H1 (cell line): ENCODE measurements around the gene PTPRH. TPM values are rescaled to one million over a fixed set of nuclear protein-coding genes. Genes with fewer than 3 reads are reported as not detected.

Source experiments
- CTCF ChIA-PET: fragments of 300-600 bp; sonication (Branson Sonifier 250); formaldehyde crosslinking; loops from one replicate; lab custom pipeline; 2021; ENCODE audit not compliant: partially characterized antibody; lab: Charles Lee
- POLR2A ChIA-PET: fragments of 300-600 bp; sonication (Branson Sonifier 250); formaldehyde crosslinking; loops from one replicate; lab custom pipeline; 2021; ENCODE audit warnings: inconsistent platforms; ENCODE audit not compliant: partially characterized antibody; lab: Charles Lee
- DNase-seq, 2 experiments: peaks; one replicate each; pipeline versions ENCODE4 v3.0.0 to v3.0.0-alpha.2; 2010 to 2022; ENCODE audit warnings: low spot score in 2 of 2, low read depth in 1 of 2, mixed read lengths in 1 of 2
- FAIRE-seq: peaks from 2 replicates; lab custom pipeline; 2011; peaks lifted over from hg19 to GRCh38; lab: Jason Lieb, UNC
- H2AFZ ChIP-seq: 2 replicates; pipeline ENCODE4 v1.8.1; 2012; ENCODE audit warnings: low read length, inconsistent platforms
- H2AK5ac ChIP-seq: 2 replicates; pipeline ENCODE4 v1.6.1; 2013; ENCODE audit warnings: low read depth, low read length
- H2BK120ac ChIP-seq: replicated peaks from 2 replicates; pipeline ENCODE3; 2013; ENCODE audit warnings: low read depth, low read length, inconsistent platforms
- H2BK12ac ChIP-seq: 2 replicates; pipeline ENCODE4 v1.6.1; 2013; ENCODE audit warnings: low read depth, low read length
- H2BK15ac ChIP-seq: 2 replicates; pipeline ENCODE4 v1.6.1; 2013; ENCODE audit warnings: low read length
- H2BK20ac ChIP-seq: 2 replicates; pipeline ENCODE4 v1.6.1; 2013; ENCODE audit warnings: low read length
- H2BK5ac ChIP-seq: 2 replicates; pipeline ENCODE4 v1.6.1; 2013; ENCODE audit warnings: low read depth, low read length
- H3K14ac ChIP-seq: 2 replicates; pipeline ENCODE4 v1.6.1; 2013; ENCODE audit warnings: inconsistent platforms; ENCODE audit not compliant: insufficient read length
- H3K18ac ChIP-seq: 2 replicates; pipeline ENCODE4 v1.6.1; 2013; ENCODE audit warnings: low read length; ENCODE audit errors: extremely low read depth
- H3K23ac ChIP-seq: 2 replicates; pipeline ENCODE4 v1.6.1; 2013; ENCODE audit warnings: inconsistent platforms; ENCODE audit not compliant: insufficient read length
- H3K23me2 ChIP-seq: 2 replicates; pipeline ENCODE4 v1.6.1; 2013; ENCODE audit warnings: low read depth, low read length
- H3K27ac ChIP-seq: 2 replicates; pipeline ENCODE4 v1.6.1; 2011; ENCODE audit warnings: low read depth, low read length, inconsistent platforms
- H3K27me3 ChIP-seq, 4 experiments: replicated peaks in 1 of 4; 1 replicate in 1 of 4; 2 replicates in 3 of 4; pipeline versions ENCODE4 v1.6.1 to v1.8.1; 2011 to 2013; ENCODE audit warnings: low read length in 3 of 4, mild to moderate bottlenecking in 3 of 4, inconsistent platforms in 2 of 4, mixed read lengths in 2 of 4, moderate library complexity in 1 of 4; ENCODE audit not compliant: control insufficient read depth in 3 of 4, insufficient read depth in 3 of 4; ENCODE audit errors: extremely low read depth in 1 of 4
- H3K36me3 ChIP-seq, 4 experiments: 2 replicates each; pipeline versions ENCODE4 v1.6.1 to v1.8.1; 2011 to 2013; ENCODE audit warnings: mild to moderate bottlenecking in 4 of 4, low read length in 3 of 4, moderate library complexity in 2 of 4, control low read depth in 1 of 4, inconsistent platforms in 1 of 4; ENCODE audit not compliant: insufficient read depth in 4 of 4, control insufficient read depth in 2 of 4
- H3K4ac ChIP-seq: replicated peaks from 2 replicates; pipeline ENCODE3; 2013; ENCODE audit warnings: low read length, low read depth, mixed read lengths, inconsistent platforms; ENCODE audit not compliant: insufficient read length
- H3K4me1 ChIP-seq, 4 experiments: replicated peaks in 1 of 4; 1 replicate in 1 of 4; 2 replicates in 3 of 4; pipeline versions ENCODE4 v1.6.1 to v1.8.1; 2011 to 2013; ENCODE audit warnings: low read length in 3 of 4, inconsistent platforms in 2 of 4, mixed read lengths in 1 of 4; ENCODE audit not compliant: insufficient read depth in 4 of 4, control insufficient read depth in 3 of 4
- H3K4me2 ChIP-seq, 2 experiments: 2 replicates each; pipeline versions ENCODE4 v1.6.1 to v1.8.1; 2011 to 2013; ENCODE audit warnings: low read depth in 2 of 2, low read length in 2 of 2, control low read depth in 1 of 2, inconsistent platforms in 1 of 2, mild to moderate bottlenecking in 1 of 2; ENCODE audit not compliant: insufficient read depth in 1 of 2
- H3K4me3 ChIP-seq, 4 experiments: fragments of 200-600, 300-600 bp in 1 of 4; sonication (generic), shearing (Covaris generic), sonication (Bioruptor Twin) in 1 of 4; 2 replicates each; pipeline versions ENCODE4 v1.5.1 to v1.8.1; 2011 to 2016; ENCODE audit warnings: low read length in 4 of 4, low read depth in 3 of 4, control low read depth in 2 of 4, inconsistent platforms in 2 of 4, mild to moderate bottlenecking in 2 of 4, mixed read lengths in 1 of 4, moderate library complexity in 1 of 4; ENCODE audit not compliant: insufficient read depth in 2 of 4; ENCODE audit errors: extremely low read depth in 1 of 4
- H3K56ac ChIP-seq: replicated peaks from 2 replicates; pipeline ENCODE3; 2013; ENCODE audit warnings: low read depth, mild to moderate bottlenecking, mixed read lengths, low read length, inconsistent platforms; ENCODE audit not compliant: insufficient read length
- H3K79me1 ChIP-seq: 2 replicates; pipeline ENCODE4 v1.6.1; 2013; ENCODE audit warnings: low read depth, low read length, control low read depth
- H3K79me2 ChIP-seq, 2 experiments: 2 replicates each; pipeline versions ENCODE4 v1.6.1 to v1.8.1; 2012 to 2013; ENCODE audit warnings: low read length in 2 of 2, mild to moderate bottlenecking in 2 of 2, inconsistent platforms in 1 of 2; ENCODE audit not compliant: insufficient read depth in 2 of 2, control insufficient read depth in 1 of 2
- H3K9ac ChIP-seq, 4 experiments: replicated peaks in 1 of 4; 1 replicate in 1 of 4; 2 replicates in 3 of 4; pipeline versions ENCODE4 v1.6.1 to v1.8.1; 2011 to 2013; ENCODE audit warnings: low read depth in 3 of 4, low read length in 3 of 4, control low read depth in 2 of 4, mild to moderate bottlenecking in 2 of 4, moderate library complexity in 2 of 4, inconsistent platforms in 1 of 4; ENCODE audit errors: extremely low read depth in 1 of 4
- H3K9me3 ChIP-seq, 2 experiments: 2 replicates each; pipeline versions ENCODE4 v1.6.1 to v1.8.1; 2012 to 2013; ENCODE audit warnings: mild to moderate bottlenecking in 2 of 2, moderate library complexity in 2 of 2, control low read depth in 1 of 2, inconsistent platforms in 1 of 2, low read depth in 1 of 2, low read length in 1 of 2, mixed read lengths in 1 of 2; ENCODE audit not compliant: insufficient read depth in 2 of 2
- H4K20me1 ChIP-seq, 2 experiments: replicated peaks in 1 of 2; 2 replicates each; pipeline versions ENCODE3 to v1.8.1; 2011 to 2013; ENCODE audit warnings: inconsistent platforms in 2 of 2, low read length in 2 of 2, mild to moderate bottlenecking in 1 of 2; ENCODE audit not compliant: insufficient read depth in 2 of 2, control insufficient read depth in 1 of 2
- H4K5ac ChIP-seq: 2 replicates; pipeline ENCODE4 v1.6.1; 2013; ENCODE audit warnings: low read length, low read depth, mixed read lengths, inconsistent platforms; ENCODE audit not compliant: insufficient read length
- H4K8ac ChIP-seq: 2 replicates; pipeline ENCODE4 v1.8.0; 2013; ENCODE audit warnings: mild to moderate bottlenecking, moderate library complexity, low read length, inconsistent platforms; ENCODE audit not compliant: insufficient read depth; ENCODE audit errors: extremely low read depth
- H4K91ac ChIP-seq: replicated peaks from 2 replicates; pipeline ENCODE3; 2013; ENCODE audit warnings: low read length, mixed read lengths, inconsistent platforms; ENCODE audit not compliant: insufficient read length
- ASH2L ChIP-seq: fragments of 200-600, 300-600 bp; sonication (generic); IDR thresholded peaks from one replicate; pipeline ENCODE4 v1.7.1; 2017; ENCODE audit warnings: low read length
- CBX8 ChIP-seq: fragments of 300-800, 300-1000 bp; sonication (generic); IDR thresholded peaks from 2 replicates; pipeline ENCODE4 v1.7.1; 2016; ENCODE audit warnings: low read depth, low read length, borderline replicate concordance
- HDAC6 ChIP-seq: IDR thresholded peaks from one replicate; pipeline ENCODE4 v1.7.1; 2012; ENCODE audit warnings: low read depth, mild to moderate bottlenecking, inconsistent platforms, low read length, moderate library complexity
- KDM4A ChIP-seq: IDR thresholded peaks from one replicate; pipeline ENCODE4 v1.7.1; 2012; ENCODE audit warnings: low read depth, mild to moderate bottlenecking, moderate library complexity, low read length, inconsistent platforms; ENCODE audit not compliant: severe bottlenecking
- NRF1 ChIP-seq: IDR thresholded peaks from 2 replicates; pipeline ENCODE4 v1.6.1; 2011; ENCODE audit warnings: mild to moderate bottlenecking, low read depth, low read length, improper control_type of control experiment
- RBBP5 ChIP-seq: IDR thresholded peaks from 2 replicates; pipeline ENCODE4 v1.7.1; 2012; ENCODE audit warnings: low read depth, mild to moderate bottlenecking, inconsistent platforms, low read length, moderate library complexity, borderline replicate concordance
- RFX5 ChIP-seq: IDR thresholded peaks from 2 replicates; pipeline ENCODE4 v1.6.1; 2011; ENCODE audit warnings: low read depth, low read length, improper control_type of control experiment, borderline replicate concordance
- SP1 ChIP-seq: IDR thresholded peaks from 2 replicates; pipeline ENCODE4 v1.6.1; 2011; ENCODE audit warnings: low read depth, low read length
- SP4 ChIP-seq: IDR thresholded peaks from 2 replicates; pipeline ENCODE4 v1.6.1; 2012; ENCODE audit warnings: low read length, inconsistent platforms
- WGBS, 2 experiments: shearing (Covaris generic) in 1 of 2; methylation state at CpG; one replicate each; pipeline versions ENCODE4 v1.1.6 to v1.1.7; 2013 to 2015; ENCODE audit warnings: low lambda C conversion rate in 2 of 2, mixed read lengths in 2 of 2, inconsistent platforms in 1 of 2, low coverage in 1 of 2, missing lambda C conversion rate in 1 of 2; ENCODE audit not compliant: insufficient replicate concordance in 2 of 2, insufficient coverage in 1 of 2, insufficient read length in 1 of 2; ENCODE audit errors: extremely low coverage in 1 of 2, missing lambda C conversion rate in 1 of 2; 5-methylcytosine and 5-hydroxymethylcytosine counted together
- polyA plus RNA-seq, 7 experiments: library from polyadenylated mRNA; depleted of rRNA in 3 of 7; stranded (reverse) in 5 of 7; unstranded in 2 of 7; fragments of >200 nt in 5 of 7; fragments of 200-250 nt in 2 of 7; gene quantifications; 1 replicate in 5 of 7; 2 replicates in 1 of 7; 4 replicates in 1 of 7; pipeline versions ENCODE4 v1.2.1 to v1.2.3, GENCODE V29; 2011 to 2013; ENCODE audit warnings: missing spikeins in 2 of 7, mixed read lengths in 2 of 7
- total RNA-seq: library from RNA; stranded (reverse); fragmentation: NEBNext Ultra II Directional; extraction: Animal tissue kit (Norgen Biotek cat#: 25700); gene quantifications from 2 replicates; pipeline ENCODE4 v1.2.1, GENCODE V29; 2021
- TF ChIP-seq, protein P1 (sequence below): IDR thresholded peaks from 2 replicates; pipeline ENCODE4 v1.6.1; 2011; ENCODE audit warnings: low read length, improper control_type of control experiment

PTPRH gene
- total and polyA plus RNA-seq, 2 of the 8 experiments (the other 6 are each of a cell fraction or from before 2014, with no cell fraction given) = 0.30 to 0.39 TPM

DNA sequence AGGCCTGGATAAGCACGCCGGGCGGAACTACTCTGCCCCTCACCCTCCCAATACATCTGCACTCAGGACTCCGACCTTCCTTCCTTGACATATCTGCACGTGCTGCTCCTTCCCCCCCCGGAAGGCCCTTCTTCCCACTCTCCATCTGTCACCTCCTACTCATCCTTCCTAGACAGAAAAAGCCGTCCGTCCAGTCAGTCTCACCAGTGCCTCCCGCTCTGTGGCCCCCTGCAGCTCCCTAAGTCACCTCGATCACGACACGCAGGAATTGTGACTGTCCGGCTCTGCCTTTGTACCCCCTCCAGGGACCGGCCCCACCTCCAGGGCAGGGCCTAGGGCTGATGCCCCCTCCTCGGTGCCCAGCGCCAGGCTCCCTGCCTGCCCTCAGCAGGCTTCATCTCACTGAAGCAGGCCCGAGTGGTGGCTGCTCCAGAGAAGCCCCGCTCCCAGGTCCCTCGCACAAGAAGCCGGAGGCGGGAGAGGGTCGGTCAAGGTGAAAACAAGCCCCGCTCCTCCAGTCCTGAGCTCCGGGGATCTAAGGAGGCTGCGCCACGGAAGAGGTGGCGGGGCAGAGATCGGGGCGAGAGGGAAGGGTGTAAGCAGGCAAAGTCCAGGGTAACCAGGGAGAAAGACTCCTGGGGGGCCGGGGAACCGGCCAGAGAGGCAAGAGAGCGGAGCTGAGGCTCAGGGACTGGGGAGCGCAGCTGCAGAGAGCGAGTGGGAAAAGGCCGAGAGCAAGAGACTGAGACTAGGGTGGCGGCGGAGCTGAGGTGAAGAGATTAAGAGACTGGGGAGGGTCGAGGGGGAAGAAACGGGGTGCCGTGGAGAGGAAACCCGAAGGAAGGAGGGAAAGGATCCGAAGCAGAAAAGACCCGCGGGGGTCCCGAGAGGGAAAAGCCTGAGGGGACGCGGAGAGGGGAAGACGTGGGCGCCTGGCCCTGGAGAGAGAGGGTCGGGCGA is 48.4 kb upstream of the PTPRH start:
- no peaks in the 10 kb centered on the region for H3K27me3 ChIP-seq
- H3K4ac ChIP-seq = no peak overlapping the region
- ChIA-PET CTCF (interaction anchor here (0.6 to 4.7 kb wide), 3 partner anchors 15 to 43 kb away, joined by 3 to 32 read pairs (median 3); no protein-coding TSS in a partner anchor), POLR2A (interaction anchor here (0.8 to 5.0 kb wide), 9 partner anchors 9 to 149 kb away, joined by 3 to 23 read pairs (median 3); partner anchors contain the start of genes HSPBP1 and UBE2S)
- no peak overlapping the region for H3K27ac ChIP-seq
- no peak overlapping the region for H2BK20ac ChIP-seq
- no peak overlapping the region for H4K91ac ChIP-seq
- H2BK15ac ChIP-seq = no peak overlapping the region
- H2AFZ ChIP-seq = no peak overlapping the region
- H3K79me1 ChIP-seq = peaks cover 22% of the 10 kb centered on the region
- peaks cover 31 to 36% of the 10 kb centered on the region in 2 experiments for H4K20me1 ChIP-seq
- no peak overlapping the region for H2BK120ac ChIP-seq
- H3K18ac ChIP-seq = no peak overlapping the region; the same call in 1 of the 2 replicates
- H2AK5ac ChIP-seq = no peak overlapping the region
- H3K23me2 ChIP-seq = peaks cover 13% of the 10 kb centered on the region; the same call in 1 of the 2 replicates
- no peak for FAIRE-seq
- H3K9me3 ChIP-seq = no peaks in the 10 kb centered on the region; a peak in 1 of 4 replicates
- no peaks in the 10 kb centered on the region for H3K36me3 ChIP-seq
- H2BK5ac ChIP-seq = no peak overlapping the region
- H3K23ac ChIP-seq = no peak overlapping the region
- H3K4me2 ChIP-seq = peak overlapping the region; percentile 78 to 84
- H4K8ac ChIP-seq = no peak overlapping the region; the same call in 1 of the 2 replicates
- peak in 1 of 2 experiments; percentile 59 for DNase-seq
- H2BK12ac ChIP-seq = no peak overlapping the region
- 21% methylated on average over 43 of the region's 51 CpGs; no CpG with 5 or more reads in 1 of the 2 experiments for WGBS, 2 experiments
- no peak overlapping the region for H4K5ac ChIP-seq
- no peak overlapping the region for H3K14ac ChIP-seq
- peaks cover 4 to 25% (median 16%) of the 10 kb centered on the region in 4 experiments; a peak in 6 of 7 replicates for H3K4me1 ChIP-seq
- H3K56ac ChIP-seq = no peak overlapping the region
- peak overlapping the region; percentile 79 to 89 (median 82) for H3K4me3 ChIP-seq
- peaks cover 12 to 58% of the 10 kb centered on the region in 2 experiments for H3K79me2 ChIP-seq
- H3K9ac ChIP-seq = peak overlapping the region; percentile 7 to 89 (median 20); a peak in 5 of 7 replicates
- no peak for TF ChIP-seq HDAC6
- no peak for TF ChIP-seq SP4
- TF ChIP-seq NRF1 = no peak
- TF ChIP-seq CBX8 = no peak
- TF ChIP-seq, protein P1, sequence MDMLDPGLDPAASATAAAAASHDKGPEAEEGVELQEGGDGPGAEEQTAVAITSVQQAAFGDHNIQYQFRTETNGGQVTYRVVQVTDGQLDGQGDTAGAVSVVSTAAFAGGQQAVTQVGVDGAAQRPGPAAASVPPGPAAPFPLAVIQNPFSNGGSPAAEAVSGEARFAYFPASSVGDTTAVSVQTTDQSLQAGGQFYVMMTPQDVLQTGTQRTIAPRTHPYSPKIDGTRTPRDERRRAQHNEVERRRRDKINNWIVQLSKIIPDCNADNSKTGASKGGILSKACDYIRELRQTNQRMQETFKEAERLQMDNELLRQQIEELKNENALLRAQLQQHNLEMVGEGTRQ = 0 out of 2 replicates have a peak, but pooled peaks have one; percentile 18
- TF ChIP-seq ASH2L = no peak
- peak; percentile 23 for TF ChIP-seq KDM4A
- no peak for TF ChIP-seq RFX5
- no peak for TF ChIP-seq SP1
- TF ChIP-seq RBBP5 = no peak
